Measurements from ENCODE around the gene ADH6.

The ADH6 gene

GRCh38 chr4:99215521-99215920 lies 3.5 kb downstream of the ADH6 start:
- TF ChIP-seq Cebpa-rat (IDR thresholded peaks at IDR 0.05): no peak
- Histone ChIP-seq H4K20me1 (no peaks in the 10 kb centered on the region), H3K27me3 (no peaks in the 10 kb centered on the region), H3K9me3 (no peaks in the 10 kb centered on the region), H3K4me1 (no peaks in the 10 kb centered on the region), H3K4me2 (no peak overlapping the region), H3K36me3 (no peaks in the 10 kb centered on the region), H3K4me3 (no peak overlapping the region), H3K27ac (no peak overlapping the region), H3K9ac (no peak overlapping the region)

GRCh38 chr4:99210789-99211188 lies 8.3 kb downstream of the ADH6 start:
- H3K9ac ChIP-seq: no peak overlapping the region
- H3K36me3 ChIP-seq: no peaks in the 10 kb centered on the region
- no peak overlapping the region for H3K4me3 ChIP-seq
- no peak overlapping the region for H3K27ac ChIP-seq
- no peaks in the 10 kb centered on the region for H3K9me3 ChIP-seq
- no peak overlapping the region for H3K4me2 ChIP-seq
- H4K20me1 ChIP-seq: no peaks in the 10 kb centered on the region
- no peaks in the 10 kb centered on the region for H3K27me3 ChIP-seq
- TF ChIP-seq Cebpa-rat (IDR thresholded peaks at IDR 0.05): no peak
- H3K4me1 ChIP-seq: no peaks in the 10 kb centered on the region

- H3K27ac ChIP-seq: no peak overlapping the region
- H3K4me3 ChIP-seq: no peak overlapping the region
- no peaks in the 10 kb centered on the region for H3K9me3 ChIP-seq
- H3K4me1 ChIP-seq: no peaks in the 10 kb centered on the region
- H3K4me2 ChIP-seq: no peak overlapping the region
- H4K20me1 ChIP-seq: no peaks in the 10 kb centered on the region
- no peak overlapping the region for H3K9ac ChIP-seq
- no peaks in the 10 kb centered on the region for H3K36me3 ChIP-seq
- TF ChIP-seq Cebpa-rat (IDR thresholded peaks at IDR 0.05): no peak
- H3K27me3 ChIP-seq: no peaks in the 10 kb centered on the region
Measured at GRCh38 chr4:99209671-99210070, 9.4 kb downstream of the ADH6 start.

GRCh38 chr4:99208719-99209075 lies 10.3 kb downstream of the ADH6 start:
- no peak for TF ChIP-seq Cebpa-rat (IDR thresholded peaks at IDR 0.05)
- no peak overlapping the region for H3K4me3 ChIP-seq
- H3K4me2 ChIP-seq: no peak overlapping the region
- no peaks in the 10 kb centered on the region for H3K9me3 ChIP-seq
- no peak overlapping the region for H3K27ac ChIP-seq
- no peaks in the 10 kb centered on the region for H4K20me1 ChIP-seq
- no peaks in the 10 kb centered on the region for H3K27me3 ChIP-seq
- no peak overlapping the region for H3K9ac ChIP-seq
- no peaks in the 10 kb centered on the region for H3K36me3 ChIP-seq
- no peaks in the 10 kb centered on the region for H3K4me1 ChIP-seq

GRCh38 chr4:99207911-99208718 lies 10.9 kb downstream of the ADH6 start:
- Histone ChIP-seq H3K27ac (no peak overlapping the region), H3K27me3 (no peaks in the 10 kb centered on the region), H3K4me2 (no peak overlapping the region), H3K4me3 (no peak overlapping the region), H4K20me1 (no peaks in the 10 kb centered on the region), H3K9ac (no peak overlapping the region), H3K4me1 (no peaks in the 10 kb centered on the region), H3K36me3 (no peaks in the 10 kb centered on the region), H3K9me3 (no peaks in the 10 kb centered on the region)
- TF ChIP-seq Cebpa-rat (IDR thresholded peaks at IDR 0.05): no peak

GRCh38 chr4:99207069-99207743 lies 11.8 kb downstream of the ADH6 start:
- no peaks in the 10 kb centered on the region for H3K4me1 ChIP-seq
- no peak overlapping the region for H3K27ac ChIP-seq
- H4K20me1 ChIP-seq: no peaks in the 10 kb centered on the region
- no peaks in the 10 kb centered on the region for H3K27me3 ChIP-seq
- no peaks in the 10 kb centered on the region for H3K36me3 ChIP-seq
- no peak for TF ChIP-seq Cebpa-rat (IDR thresholded peaks at IDR 0.05)
- no peak overlapping the region for H3K4me3 ChIP-seq
- no peak overlapping the region for H3K9ac ChIP-seq
- H3K4me2 ChIP-seq: no peak overlapping the region
- no peaks in the 10 kb centered on the region for H3K9me3 ChIP-seq

GRCh38 chr4:99205153-99205979 lies 13.7 kb downstream of the ADH6 start:
- H4K20me1 ChIP-seq: no peaks in the 10 kb centered on the region
- no peak overlapping the region for H3K27ac ChIP-seq
- H3K4me1 ChIP-seq: no peaks in the 10 kb centered on the region
- H3K9ac ChIP-seq: no peak overlapping the region
- no peak overlapping the region for H3K4me2 ChIP-seq
- no peaks in the 10 kb centered on the region for H3K27me3 ChIP-seq
- H3K4me3 ChIP-seq: no peak overlapping the region
- no peaks in the 10 kb centered on the region for H3K9me3 ChIP-seq
- TF ChIP-seq Cebpa-rat (IDR thresholded peaks at IDR 0.05): no peak
- H3K36me3 ChIP-seq: no peaks in the 10 kb centered on the region

- Histone ChIP-seq H3K27me3 (no peaks in the 10 kb centered on the region), H3K4me1 (no peaks in the 10 kb centered on the region), H3K36me3 (no peaks in the 10 kb centered on the region), H3K9ac (no peak overlapping the region), H4K20me1 (no peaks in the 10 kb centered on the region), H3K27ac (no peak overlapping the region), H3K4me3 (no peak overlapping the region), H3K4me2 (no peak overlapping the region), H3K9me3 (0 out of 2 replicates have a peak, but pooled peaks cover 3% of the 10 kb centered on the region)
- no peak for TF ChIP-seq Cebpa-rat (IDR thresholded peaks at IDR 0.05)
Measured at GRCh38 chr4:99202536-99202935, 16.5 kb downstream of the ADH6 start.

- Histone ChIP-seq H3K27ac (no peak overlapping the region), H3K4me1 (no peaks in the 10 kb centered on the region), H3K9ac (no peak overlapping the region), H3K9me3 (0 out of 2 replicates have a peak, but pooled peaks cover 7% of the 10 kb centered on the region), H4K20me1 (no peaks in the 10 kb centered on the region), H3K27me3 (no peaks in the 10 kb centered on the region), H3K4me2 (no peak overlapping the region), H3K4me3 (no peak overlapping the region), H3K36me3 (no peaks in the 10 kb centered on the region)
- no peak for TF ChIP-seq Cebpa-rat (IDR thresholded peaks at IDR 0.05)
Measured at GRCh38 chr4:99202094-99202493, 17.0 kb downstream of the ADH6 start.

GRCh38 chr4:99201690-99202089 lies 17.4 kb downstream of the ADH6 start:
- Histone ChIP-seq H3K36me3 (no peaks in the 10 kb centered on the region), H3K4me1 (no peaks in the 10 kb centered on the region), H3K9ac (no peak overlapping the region), H3K9me3 (0 out of 2 replicates have a peak, but pooled peaks cover 8% of the 10 kb centered on the region), H3K27ac (no peak overlapping the region), H3K4me2 (no peak overlapping the region), H4K20me1 (no peaks in the 10 kb centered on the region), H3K4me3 (no peak overlapping the region), H3K27me3 (no peaks in the 10 kb centered on the region)
- no peak for TF ChIP-seq Cebpa-rat (IDR thresholded peaks at IDR 0.05)
